HG03460 (cell line): ENCODE measurements around the gene ABCA1.

ENCODE experiments used
- ATAC-seq: cut with Tn5 transposase; IDR thresholded peaks from one replicate; pipeline ENCODE4 v1.9.1; 2021; ENCODE audit not compliant: unreplicated experiment

ABCA1 gene

DNA sequence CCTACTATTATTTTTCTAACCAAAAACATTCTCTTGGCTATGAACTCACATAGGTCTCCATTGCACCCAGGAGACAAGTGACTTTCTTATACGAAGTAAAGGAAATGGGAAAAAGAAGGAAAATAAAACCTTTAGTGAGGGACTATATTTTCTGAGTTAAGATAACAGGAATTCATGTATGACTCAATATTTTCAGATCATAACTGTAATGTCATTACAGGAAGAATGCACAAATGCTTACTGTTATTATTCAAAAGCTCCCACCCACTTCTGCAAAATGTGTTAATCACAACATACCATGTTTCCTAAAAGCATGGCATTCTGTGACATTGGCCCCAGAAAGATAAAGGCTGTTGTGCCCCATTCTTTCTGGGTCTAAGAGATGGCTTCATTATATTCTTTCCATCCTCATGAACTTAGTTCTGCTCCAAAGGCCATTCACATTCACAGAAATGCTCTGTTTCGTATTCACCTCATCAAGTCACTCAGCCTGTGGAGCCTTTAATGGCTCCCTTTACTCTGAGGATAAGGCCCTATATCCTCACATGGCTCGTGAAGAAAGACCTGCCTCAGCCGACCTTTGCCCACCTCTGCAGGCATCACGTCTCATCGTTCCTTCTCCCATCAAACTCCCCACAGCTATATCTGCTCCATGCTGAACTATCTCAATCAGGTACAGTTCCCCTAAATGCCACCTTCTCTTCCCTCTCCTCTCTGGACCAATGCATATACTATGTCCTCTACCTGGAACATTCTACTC is 77.0 kb downstream of the ABCA1 start:
- ATAC-seq: no peak

DNA sequence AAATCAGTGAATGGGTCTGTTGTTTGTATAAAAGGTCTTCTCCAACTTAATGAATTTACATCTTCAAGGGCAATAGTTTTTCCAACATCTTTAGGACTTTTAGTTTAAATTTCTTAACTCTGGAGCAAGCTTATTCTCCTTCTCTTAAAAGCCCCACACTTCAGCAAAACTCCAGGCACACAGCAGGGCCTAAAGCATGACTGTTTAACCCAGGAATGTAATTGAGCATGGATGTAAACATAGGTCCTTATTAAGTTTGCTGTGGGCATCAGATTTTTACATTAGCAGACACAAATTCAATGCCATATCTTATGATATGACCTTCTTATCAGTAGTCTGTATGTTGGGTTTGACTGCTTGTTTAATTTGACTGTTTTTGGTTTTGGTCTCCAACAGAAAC is 78.9 kb downstream of the ABCA1 start:
- ATAC-seq: no peak

DNA sequence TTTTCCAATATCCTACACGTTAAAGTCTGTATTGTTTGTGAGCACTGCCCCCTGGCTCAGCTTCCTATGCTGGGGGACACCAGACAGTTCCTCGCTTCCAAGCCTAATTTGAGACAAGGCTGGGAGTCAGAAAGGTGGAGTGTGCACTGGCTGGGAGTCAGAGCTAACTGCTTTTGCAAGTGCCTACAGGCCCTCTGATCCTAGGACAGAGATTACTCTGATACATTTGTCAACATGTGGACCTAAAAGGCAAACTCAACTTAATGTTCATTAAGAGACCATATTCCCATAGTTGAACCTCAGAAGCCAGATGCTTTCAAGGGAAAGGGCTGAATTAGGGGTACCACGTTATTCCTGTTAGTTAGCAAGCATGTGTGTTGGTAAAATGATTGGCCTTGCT is 83.2 kb downstream of the ABCA1 start:
- ATAC-seq: no peak

DNA sequence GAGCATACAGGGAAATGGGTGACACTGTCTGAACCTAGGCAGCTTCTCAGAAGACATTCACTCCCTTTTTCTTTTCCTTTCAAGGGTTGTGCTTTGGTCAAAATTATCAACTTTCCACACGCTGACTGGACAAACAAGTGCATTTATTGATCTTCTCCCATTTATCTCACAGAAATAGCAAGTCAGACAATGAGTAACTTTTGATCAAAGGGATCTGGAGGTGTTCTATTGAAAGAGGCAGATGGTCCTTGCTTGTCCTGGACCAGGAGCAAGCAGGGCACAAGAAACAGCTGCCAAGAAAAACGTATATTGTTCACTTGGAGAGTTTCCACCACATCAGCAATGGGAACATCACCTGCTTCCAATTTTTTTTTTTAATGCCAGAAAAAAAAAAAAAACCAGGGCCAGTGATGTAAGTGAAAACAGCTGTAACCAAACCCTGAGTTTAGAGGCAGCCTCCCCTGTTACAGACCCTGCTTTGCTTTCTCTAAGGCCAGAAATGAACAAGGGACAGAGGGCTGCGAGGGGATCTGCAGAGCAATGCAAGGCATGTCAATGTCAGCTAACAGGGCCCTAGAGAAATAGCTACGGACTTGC is 84.2 kb downstream of the ABCA1 start:
- ATAC-seq: no peak

DNA sequence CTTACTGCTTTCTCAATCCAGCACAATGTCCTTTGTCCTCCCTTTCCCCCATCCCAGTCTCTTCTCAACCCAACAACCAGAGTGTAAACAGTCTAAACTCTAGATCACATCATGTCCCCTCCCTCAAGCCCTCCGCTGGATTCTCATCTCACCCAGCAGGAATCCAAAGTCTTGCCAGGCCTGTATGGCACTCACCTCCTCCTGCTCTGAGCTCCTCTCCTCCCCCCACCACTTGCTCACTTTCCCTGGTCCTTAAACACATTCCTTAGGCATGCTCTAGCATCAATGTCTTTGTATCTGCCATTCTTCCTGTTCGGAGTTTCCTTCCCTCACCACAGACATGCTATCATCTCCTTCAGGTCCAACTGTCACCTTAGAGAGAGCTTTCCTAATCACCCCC is 85.3 kb downstream of the ABCA1 start:
- no peak for ATAC-seq

DNA sequence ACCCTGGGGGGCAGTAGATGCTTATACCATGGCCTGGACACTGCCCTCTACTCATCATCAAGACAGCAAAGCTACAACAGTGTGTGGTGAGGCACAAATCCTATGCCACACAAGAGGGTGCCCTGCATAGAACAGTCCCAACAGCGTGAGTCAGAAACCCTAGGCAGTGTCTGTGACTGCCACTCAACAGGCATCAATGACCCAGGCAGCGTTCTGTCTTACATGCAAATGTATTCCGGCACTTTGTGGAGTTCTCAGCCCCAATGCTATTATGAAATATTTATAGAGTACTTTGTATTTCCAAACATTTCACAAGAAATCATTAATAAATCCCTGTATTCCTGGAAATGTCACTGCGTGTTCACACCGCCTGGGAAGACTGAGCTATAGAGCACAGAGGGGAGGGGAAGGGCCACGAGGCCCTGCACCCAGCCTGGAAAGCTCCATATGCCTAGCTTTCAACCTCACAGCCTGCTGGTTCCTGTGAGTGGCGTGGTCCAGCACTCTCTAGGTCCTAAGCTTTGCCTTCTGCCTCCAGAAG is 86.3 kb downstream of the ABCA1 start:
- ATAC-seq: no peak

DNA sequence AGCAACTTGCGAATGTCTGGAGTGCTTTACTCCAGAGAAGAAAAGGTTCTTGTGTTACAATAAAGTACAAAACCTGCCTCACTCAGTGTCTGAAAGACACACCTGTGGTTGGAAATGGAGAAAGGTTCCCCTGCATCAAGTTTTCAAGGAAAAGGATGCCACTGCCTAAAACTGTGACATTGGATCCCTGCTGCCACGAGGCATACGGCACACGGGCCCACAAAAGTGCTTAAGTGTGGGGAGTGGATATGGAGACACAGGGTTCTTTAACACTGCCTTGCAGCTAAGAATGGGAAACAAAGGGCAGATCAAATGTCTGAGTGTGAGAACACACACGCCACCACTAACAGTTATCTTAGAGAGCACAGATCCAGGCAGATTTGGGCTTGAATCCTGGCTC is 89.0 kb downstream of the ABCA1 start:
- no peak for ATAC-seq

DNA sequence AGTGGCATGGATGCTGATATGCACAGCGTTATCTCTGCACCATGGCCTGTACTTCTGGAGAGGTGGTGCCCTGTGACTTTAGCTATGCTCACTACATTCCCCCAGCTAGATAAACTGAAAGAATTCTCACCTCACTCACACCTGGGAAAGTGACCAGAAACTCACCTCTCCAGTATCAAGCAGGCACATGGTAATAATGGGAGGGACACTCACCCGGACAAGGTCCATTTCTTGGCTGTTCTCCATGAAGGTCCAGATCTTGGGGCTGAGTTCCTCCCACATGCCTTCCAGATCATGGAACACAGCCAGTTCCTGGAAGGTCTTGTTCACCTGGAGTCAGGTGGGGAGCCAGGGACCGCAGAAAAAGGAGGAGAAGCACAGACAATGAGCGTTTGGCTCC is 91.2 kb downstream of the ABCA1 start:
- no peak for ATAC-seq

DNA sequence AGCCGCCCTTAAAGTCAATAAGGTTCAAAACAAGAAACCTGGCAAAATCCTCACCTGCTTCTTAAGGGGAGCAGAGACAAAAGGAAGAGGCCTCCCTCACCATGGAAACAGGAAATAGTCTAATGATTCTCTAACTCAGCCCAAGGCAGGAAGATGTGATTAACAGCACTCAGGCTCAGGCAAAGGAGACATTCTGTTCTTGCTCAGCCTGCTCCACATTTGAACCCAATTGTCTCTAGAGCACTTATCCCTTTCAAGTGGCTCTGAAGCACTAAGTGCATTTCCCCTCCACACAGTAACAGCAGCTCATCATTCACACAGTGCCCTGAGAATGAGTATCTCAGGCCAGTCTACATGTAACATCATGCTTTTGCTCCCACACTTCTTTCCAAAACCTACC is 91.7 kb downstream of the ABCA1 start:
- peak; percentile 81 for ATAC-seq

DNA sequence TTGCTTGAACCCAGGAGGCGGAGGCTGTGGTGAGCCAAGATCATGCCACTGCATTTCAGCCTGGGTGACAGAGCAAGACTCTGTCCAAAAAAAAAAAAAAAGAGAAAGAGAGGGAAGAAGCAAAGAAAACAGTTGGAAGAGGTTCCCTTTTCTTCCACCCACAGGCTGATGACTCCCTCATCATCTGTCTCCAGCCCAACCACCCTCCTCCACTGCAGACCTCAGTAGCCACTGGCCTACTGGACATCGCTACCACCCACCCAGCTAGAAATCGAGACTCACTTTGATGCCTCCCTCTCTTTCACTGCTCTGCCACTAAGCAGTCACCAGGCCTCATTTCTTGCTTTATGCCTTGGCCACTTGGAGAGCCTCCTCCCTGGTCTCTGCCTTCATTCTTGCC is 92.8 kb downstream of the ABCA1 start:
- no peak for ATAC-seq

DNA sequence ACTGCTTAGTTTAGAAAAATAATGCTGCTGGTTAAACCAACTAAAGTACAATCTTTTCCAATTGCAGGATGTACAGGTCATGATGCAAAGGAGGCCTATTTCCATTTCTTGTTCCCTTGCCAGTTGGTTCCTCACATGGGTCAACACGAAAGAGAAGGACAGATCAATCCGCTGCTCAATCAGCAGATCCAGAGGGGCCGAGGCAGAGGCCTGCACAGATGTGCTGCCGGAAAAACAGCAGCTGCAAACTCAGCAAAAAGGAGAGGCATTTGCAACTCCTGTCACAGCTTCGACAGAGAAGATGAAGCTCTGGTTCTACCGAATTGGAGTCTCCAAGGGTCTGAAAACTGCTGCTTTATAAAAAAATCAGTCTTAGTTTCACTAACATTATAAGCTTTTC is 94.3 kb downstream of the ABCA1 start:
- ATAC-seq: no peak

DNA sequence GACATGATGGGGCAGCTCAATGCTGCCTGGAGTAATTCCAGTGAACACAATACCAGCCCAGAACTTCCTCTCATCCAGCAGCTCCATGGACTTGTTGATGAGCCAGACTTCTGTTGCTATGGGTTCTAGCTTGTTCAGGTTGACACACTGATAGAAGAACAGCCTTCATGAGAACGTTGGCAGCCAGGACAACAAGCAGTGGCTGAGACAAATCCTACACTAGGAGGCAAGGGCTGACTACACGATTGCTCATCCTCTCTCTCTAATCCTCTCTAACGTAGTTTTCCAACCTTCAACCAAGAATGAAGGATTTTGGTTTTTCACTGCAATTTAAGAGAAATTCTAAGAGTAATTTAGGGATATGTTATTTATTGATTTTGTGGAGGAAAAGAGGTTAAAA is 96.3 kb downstream of the ABCA1 start:
- no peak for ATAC-seq

DNA sequence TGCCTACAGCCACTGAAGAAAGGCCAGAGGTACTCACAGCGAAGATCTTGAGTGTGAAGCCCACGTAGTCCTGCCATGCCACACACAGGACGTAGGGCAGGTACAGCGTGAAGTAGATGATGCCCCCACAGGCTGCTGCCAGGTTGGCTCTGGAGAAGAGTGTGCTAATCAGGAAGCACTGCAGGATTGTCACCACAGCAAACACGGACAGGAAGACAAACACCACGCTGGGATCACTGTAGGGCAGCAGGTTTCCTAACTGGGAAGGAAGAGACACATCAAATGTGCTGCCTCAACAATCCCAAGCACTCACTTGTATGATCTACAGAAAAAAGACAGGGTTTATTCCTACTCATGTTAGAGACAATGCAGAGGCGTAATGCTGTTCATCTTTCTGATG is 101.0 kb downstream of the ABCA1 start:
- ATAC-seq: no peak

DNA sequence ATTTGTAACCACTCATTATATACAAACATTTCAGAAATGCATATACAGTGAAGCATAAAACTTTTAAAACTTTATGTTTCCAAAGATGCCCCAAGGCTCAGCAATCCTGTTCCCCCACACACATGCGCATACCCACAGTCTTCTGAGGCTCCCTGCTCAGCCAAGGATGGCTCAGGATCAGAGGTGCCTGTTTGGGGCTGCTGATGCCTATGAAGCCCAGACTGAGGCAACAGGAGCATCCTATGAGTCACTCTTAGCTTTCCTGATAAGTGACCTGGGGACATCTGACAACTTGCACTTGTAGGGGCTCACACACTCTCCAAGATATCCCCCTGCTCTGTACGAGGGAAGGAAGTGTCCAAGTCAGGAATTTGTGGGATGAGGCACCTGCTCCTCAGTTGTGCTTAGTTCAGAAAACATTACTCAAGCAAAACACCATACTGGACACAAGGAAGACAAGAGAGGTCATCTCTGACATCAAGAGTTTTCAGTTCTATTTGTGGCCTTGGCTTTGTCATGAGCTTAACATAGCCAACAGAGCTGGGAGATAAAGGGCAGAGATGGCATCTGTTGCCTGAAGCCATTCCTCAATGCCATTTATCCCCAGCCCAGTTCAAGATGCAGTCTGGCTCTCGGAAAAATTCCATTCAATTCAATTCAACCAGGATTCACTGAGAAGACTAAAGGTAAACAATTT is 101.7 kb downstream of the ABCA1 start:
- no peak for ATAC-seq

DNA sequence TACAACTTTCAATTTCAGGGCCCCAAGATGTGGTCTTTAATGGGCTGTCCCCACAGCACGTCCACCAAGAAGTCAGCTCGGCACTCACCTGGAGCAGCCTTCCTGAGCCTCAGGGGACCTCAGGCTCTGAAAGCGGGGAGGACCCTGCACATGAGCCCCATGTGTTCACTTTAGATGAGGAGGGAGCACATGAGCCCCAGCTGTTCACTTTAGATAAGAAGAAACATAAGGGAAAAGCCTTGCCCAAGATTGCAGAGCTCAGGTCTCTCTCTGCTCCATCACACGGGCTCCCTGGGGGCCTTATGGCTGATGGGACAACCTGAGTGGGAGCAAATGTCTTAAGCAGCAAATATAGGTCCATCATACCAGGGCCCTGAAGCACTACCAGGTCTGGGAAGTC is 107.6 kb downstream of the ABCA1 start:
- no peak for ATAC-seq

DNA sequence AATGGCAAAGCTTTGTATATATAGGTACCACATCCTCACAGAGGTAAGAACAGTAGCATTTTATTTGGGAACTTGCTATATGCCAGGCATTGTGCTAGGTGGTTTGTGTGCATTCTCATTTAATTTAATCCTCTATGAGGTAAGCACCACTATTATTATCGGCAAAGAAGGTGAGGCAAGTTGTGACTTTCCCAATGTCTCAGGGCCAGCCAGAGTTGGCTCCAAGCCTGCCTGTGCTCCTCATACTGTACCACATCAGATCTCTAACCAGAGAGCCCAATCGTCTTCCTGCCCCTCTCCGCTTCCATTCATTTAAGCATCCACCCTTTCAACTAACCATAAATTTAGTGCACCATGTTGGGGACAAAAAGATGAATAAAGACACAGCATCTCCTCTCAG is 108.9 kb downstream of the ABCA1 start:
- ATAC-seq: no peak

DNA sequence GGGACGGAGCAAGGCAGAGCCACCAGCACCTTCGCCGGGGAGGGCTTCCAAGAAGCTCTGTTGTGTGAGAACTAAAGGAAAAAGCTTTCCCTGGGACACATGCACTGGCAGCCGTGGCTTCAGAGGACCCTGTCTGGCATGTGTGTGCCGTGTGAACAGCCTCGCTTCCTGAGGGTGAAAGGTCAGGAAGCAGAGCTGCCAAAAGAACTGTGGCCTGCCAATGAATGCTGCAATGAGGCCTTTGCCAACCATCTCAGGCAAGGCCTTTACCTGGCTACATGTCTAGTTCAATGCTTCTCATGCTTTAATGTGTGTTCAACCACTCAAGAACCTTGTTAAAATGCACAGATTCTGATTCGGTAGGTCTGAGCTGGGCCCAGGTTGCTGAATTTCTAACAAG is 110.5 kb downstream of the ABCA1 start:
- no peak for ATAC-seq

DNA sequence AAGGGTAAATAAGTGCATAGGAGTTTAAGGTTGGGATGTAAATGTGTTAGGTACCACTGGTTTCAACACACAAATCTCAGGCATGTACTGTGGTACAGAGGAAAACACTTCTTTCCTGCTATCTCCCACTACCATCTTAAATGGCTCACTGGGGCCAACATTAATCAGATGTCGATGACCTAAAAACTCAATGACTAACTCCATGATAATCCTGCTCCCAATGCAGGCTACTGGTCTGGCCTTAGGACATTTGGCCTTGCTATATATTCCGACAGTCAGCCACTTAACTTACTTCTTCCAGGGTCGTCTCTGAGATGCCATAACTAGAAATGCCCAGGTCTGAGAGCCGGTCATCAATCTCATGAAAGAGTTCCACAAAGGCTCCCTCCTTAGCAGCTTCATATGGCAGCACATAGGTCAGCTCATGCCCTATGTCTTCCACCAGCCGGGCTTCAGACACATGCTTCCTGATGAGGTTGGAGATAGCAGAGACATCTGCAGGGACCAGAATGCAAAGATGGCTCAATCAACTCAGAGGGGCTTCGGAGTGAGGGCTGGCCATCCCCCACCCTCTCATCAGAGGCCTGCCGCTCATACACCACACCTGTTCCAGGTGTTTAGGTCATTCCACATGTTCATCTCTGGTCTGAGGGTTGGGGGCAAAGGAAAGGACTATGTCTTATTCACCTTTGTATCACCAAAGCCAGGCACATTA is 111.9 kb downstream of the ABCA1 start:
- ATAC-seq: no peak

DNA sequence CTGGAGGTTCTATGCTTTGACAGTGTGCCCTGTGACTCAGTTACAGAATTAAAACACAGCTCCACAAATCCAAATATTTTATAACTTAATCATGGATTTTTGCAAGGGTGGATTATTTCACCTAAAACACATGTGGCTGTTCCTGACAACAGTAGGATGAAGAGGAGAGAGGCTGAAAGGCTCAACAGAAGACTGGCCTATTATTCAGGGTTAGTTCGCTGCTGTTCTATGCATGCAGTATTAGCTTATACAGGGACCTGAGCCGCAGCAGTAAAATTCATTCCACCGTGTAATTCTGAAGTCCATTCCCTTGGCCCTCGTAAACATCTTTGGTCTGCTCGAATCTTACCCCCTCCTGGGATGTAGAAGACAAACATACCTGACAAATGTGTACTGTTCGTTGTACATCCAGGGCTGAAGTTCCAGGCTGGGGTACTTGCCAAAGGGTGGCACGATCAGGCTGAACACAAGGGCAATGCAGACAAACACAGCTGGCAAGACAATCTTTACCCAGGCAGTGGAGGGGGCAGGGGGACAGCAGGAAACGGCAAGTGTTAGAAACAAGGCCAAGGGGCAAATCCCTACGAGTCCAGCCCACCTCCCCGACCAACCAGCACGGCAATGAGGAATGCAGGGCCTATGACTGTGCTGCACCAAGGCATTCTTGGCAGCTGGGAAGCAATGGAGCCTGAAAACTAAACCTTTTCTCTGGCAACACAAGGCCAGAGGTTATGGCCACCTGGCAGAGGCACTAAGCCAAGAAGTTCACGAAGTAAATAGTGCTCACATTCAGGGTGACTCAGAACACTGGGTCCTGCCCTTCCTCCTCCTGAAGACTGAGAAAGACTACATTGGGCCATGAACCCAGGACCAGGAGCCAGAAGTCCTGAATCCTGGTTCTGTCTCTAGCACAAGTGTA is 117.3 kb downstream of the ABCA1 start:
- no peak for ATAC-seq

DNA sequence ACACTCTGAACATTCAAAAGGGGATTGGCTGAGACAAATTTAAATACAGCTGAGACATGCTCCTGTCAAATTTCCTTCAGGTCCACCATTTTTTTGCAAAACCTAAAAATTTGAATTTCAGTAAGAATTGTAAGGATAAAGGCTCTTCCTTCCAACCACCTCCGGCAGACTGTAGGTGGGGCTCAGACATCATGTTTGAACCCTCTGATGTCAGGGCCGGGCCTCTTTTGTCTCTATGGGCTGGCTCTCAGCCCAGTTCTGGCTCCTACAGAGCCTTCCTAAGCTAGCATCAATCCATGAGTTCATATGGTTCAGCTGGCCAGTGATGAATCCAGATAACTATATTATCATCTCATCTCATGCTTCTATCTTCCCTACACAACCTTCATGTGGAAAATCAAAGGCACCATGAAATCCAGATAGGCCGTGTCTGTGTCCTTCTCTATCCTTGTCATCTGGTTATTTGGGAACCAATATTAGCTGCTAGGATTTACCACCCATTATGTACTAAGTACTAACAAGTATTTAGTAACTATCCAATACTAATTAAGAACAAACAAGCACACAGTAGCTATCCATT is 119.8 kb downstream of the ABCA1 start:
- no peak for ATAC-seq
